Activated CD4-positive, alpha-beta T cell treated with anti-CD3 and anti-CD28 coated beads for 4 hours (primary cell): ENCODE measurements around the gene MAOB.
"Not testable (repeated sequence)": the region's sequence is repeated elsewhere in the genome, so short reads cannot be mapped to it uniquely, and the experiment has no call there.

Source experiments
- DNase-seq, 2 donors: peaks; one replicate each; pipeline ENCODE4 v3.0.0-alpha.2; 2020

Gene MAOB

DNA sequence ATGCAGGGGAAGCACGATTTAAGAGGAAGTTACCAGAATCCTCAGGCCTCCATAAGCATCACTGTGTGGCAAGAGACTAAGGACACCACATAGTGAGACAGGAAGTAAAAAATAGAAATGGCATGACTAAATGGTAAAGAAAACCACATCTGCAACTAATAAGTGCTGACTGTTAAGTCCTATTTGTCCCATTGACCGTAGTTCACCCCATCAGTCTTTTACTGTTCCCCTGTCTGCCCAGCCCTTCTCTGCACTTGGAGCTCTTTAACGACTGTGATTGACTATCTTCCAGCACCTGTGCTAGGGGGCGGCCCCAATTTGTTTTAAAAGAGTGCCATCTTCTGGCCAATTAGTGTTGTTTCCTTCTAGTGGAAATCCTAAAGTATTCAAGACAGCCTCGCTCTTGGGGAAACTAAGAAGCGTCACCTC lies 132.0 kb downstream of the MAOB start:
- peak; percentile 29 to 39 for DNase-seq

GRCh38 chrX:43747476-43747875 lies 134.8 kb downstream of the MAOB start:
- no peak for DNase-seq

DNA sequence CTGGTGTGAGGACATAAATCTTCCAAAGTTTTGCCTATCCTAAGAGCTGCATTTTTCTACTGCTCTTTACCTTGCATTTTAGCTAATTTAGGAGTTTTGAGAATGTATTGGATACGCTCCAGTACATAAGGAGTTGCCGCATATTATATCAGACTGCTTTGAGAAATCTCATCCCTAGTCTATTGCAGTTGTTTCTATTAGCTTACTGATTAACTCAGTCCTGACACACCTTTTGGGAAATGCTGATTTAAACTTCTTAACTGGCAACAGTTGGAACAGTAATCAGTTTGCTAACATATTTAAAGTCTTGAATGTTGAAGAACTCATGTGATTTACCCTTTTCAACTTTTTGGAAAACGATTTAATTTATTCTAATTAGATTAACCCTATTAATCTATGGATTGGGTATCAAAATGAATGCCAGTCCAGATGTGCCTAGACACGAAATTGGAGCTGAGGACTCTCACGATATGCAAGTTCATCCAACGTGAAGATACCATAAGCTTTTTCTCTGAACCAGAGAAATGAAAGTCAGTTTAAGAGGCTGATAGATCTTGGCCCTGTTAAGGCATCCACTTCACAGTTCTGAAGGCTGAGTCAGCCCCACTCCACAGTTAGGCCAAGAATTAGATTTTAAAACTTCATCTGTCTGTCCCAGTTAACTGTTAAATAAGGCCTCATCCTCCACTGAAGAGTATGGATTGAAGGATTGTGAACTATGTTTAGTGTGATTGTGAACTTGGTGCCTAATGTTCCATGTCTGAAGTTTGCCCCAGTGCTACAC lies 136.1 kb downstream of the MAOB start:
- DNase-seq: no peak

DNA sequence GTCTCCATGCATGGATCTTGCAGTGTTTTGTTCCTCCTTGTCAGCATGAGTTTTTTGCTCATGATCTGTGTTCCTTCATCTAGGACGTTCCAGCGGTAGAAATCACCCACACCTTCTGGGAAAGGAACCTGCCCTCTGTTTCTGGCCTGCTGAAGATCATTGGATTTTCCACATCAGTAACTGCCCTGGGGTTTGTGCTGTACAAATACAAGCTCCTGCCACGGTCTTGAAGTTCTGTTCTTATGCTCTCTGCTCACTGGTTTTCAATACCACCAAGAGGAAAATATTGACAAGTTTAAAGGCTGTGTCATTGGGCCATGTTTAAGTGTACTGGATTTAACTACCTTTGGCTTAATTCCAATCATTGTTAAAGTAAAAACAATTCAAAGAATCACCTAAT lies 138.0 kb downstream of the MAOB start:
- DNase-seq: no peak

DNA sequence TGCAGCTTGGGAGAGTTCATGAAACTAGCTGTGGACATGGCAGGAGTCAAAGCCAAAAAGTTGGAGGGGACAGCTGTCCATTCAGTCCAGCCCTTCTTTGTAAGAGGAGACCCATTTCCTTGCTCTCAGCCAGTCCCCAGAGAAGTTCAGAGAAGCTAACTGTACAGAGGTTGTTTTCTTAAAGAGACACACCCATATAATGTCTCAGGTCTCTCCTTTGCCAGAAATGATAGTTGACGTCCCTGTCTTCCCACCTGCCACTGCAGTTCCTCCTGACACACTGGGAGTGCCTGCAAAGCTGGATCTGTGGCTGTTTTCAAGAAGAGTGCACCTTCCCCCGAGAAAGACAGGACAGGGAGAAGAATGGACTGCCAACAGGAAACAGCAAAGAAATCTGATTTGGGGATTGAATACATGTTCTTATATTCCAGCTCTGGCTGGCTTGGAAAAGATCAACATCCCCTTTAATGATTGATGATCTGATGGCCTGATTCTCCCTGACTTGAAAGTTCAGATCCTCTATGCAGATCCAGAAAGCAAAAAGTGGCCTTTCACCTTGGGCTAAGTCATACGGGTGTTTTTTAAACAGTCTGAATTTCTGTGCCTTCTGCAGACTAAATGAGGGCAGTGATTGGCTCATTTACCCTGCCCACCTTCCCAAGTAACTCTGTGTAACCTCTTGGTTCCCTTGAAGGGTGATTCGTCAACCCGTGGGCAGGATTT lies 139.0 kb downstream of the MAOB start:
- no peak for DNase-seq

DNA sequence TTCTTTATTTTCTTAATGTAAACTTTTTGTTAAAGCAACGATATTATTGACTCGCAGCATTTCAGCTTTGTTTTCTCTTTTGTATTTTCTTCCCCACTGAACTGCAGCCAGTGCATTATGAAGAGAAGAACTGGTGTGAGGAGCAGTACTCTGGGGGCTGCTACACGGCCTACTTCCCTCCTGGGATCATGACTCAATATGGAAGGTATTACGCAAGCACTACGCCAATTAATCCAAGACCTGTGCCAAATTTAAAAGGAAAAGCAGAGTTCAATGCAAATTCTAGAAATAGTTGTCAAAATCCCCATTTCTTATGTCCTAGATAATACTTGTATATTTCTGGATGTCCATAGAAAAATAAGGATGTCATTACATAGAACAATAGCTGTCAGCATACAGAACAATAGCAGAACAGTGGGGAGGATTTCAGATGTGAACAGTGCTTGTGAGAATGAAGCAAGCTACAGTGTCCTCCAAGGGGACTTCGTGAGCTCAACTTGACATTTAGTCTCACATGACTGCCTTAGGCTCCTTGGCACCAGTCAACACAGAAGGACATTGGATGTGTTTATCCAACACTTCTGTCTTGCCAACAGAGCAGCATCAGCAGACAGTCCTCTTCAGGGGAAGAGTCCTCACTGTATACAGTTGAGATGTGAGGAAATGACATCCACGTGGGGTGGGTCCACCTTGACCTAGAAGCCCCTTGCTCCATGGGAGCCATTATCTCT lies 140.2 kb downstream of the MAOB start:
- no peak for DNase-seq

DNA sequence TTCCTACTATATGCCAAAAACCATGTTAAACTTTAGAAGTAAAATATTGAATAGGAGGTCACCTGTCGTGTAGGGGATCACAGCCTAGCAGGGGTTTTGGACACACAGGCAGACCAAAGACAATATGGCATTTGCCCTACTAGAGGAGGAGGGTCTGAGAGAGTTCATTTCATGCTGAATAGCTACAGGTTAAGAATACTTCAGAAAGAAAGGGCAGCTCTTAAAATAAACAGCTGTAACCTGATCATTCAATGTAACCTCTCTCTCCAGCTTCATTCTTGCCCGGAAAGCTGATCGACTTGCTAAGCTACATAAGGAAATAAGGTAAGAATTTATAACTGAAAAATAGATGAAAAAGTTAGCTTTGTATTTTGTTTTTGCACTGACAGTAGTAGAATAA lies 146.3 kb downstream of the MAOB start:
- DNase-seq: no peak

DNA sequence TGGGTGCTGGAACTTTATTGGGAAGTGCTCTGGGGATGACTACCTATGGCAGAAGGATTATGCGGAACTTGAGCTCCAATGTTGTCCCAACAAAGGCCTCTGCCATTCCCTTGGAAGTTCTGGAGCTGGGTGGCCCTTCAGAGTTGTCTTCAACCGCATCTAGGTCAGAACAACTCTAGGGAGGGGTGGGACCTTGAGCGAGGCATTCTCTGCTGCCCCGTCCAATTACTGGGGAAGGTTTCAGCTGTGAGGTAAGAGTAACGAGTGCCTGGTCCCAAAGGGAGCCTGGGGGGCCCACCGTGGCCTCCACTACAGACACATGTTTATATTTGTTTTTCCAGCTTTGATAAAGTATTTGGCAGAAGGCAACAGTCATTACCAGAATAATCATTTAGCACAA lies 146.7 kb downstream of the MAOB start:
- no peak for DNase-seq

DNA sequence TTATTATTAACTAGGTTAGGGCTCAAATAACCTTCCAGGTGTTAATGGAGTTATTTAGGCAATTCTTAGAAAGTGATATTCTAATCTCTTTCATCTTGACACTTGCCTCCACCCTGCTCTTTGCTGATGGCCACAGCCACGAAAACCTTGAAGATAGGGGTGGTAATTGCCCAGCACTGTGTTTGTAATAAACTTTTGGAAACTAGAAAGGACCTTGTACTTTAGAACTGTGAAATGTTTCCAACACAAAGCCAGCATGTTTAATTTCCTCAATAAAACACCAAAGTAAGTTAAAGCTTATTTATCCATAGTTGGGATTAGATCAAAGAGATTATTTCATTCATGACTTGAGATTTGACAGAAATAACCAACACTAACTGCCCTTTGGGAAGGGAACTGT lies 147.8 kb downstream of the MAOB start:
- no peak for DNase-seq

GRCh38 chrX:43733699-43734098 lies 148.6 kb downstream of the MAOB start:
- DNase-seq: no peak

- no peak for DNase-seq
Observed at GRCh38 chrX:43731086-43731485, 151.2 kb downstream of the MAOB start.

DNA sequence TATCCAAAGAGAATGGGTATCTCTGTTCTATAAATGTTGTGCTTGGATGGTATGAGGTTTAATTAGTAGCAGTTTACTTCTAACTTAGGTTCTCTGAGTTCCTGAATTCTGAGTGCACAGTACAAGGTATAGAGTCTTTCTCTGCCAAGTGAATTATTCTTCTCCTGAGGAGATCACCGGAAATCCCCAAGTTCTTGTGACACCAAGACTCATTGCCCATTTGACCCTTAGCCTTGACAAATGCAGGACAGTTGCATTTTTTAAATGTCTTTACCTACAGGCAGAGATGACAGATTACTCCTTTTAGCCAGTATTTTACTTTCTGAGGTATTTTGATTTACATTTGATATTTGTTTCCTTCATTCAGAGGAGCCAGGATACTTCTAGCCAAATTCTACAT lies 153.3 kb downstream of the MAOB start:
- no peak for DNase-seq

DNA sequence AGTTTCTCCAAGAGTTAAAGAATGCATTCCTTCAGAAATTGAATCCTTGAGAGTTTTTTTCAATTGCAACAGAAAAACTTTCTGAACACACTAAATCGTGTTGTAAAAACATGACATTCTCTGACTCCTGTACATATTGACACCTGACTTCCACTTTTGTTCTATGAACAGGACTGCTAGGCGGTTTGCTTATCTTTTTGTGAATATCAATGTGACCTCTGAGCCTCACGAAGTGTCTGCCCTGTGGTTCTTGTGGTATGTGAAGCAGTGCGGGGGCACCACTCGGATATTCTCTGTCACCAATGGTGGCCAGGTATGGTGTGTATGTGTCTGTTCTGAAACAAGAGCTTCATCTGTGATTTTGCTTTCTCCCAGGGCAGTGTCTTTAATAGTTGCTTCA lies 154.2 kb downstream of the MAOB start:
- DNase-seq: no peak

DNA sequence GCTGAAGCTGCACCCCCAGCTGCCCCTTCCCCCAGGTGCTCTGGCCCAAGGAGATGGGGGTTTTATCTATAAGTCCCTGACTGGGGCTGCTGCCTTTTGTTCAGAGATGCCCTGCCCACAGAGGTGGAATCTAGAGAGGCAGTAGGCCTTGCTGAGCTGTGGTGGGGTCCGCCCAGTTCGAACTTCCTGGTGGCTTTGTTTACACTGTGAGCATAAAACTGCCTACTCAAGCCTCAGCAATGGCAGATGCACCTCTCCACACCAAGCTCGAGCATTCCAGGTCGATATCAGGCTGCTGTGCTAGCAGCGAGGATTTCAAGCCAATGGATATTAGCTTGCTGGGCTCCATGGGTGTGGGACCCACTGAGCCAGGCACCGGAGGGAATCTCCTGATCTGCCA lies 155.0 kb downstream of the MAOB start:
- not testable (repeated sequence) for DNase-seq

GRCh38 chrX:43725227-43725626 lies 157.0 kb downstream of the MAOB start:
- DNase-seq: not testable (repeated sequence)

DNA sequence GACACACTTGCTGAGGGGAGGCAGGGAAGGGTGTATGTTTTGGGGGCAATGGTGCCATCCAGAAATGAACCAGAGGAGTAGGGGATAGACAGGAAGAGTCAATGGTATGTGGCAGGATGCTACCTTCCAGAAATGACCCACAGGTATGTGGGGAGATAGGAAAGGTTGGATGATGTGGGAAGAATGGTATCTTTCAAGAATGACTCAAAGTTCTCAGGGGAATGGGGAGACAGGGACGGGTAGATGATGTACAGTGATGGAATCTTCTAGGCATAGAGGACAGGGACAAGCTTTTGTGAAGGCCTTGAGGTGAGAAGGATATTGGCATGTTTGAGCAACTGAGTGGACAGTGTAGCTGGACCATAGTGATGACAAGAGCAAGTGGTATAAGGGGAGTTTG lies 161.3 kb downstream of the MAOB start:
- no peak for DNase-seq

GRCh38 chrX:43720082-43720481 lies 162.2 kb downstream of the MAOB start:
- no peak for DNase-seq

DNA sequence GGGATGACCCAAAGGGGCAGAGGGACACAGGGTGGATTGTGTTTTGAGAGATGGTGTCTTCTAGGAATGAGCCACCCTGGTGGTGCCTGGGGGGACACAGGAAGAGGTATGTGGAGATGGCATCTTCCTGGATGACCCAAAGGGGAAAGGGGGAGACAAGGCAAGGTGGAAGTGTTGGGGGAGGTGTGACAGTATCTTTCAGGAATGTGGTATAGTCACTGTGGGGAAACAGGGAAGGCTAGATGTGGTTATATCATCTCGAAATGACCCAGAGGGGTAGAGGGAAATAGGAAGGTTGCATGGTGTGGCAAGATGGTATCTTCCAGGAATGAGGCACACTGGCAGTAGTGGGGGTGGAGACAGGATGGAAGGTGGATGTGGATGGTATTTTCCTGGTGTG lies 163.3 kb downstream of the MAOB start:
- DNase-seq: no peak

- DNase-seq: no peak
Observed at GRCh38 chrX:43718546-43718945, 163.7 kb downstream of the MAOB start.

DNA sequence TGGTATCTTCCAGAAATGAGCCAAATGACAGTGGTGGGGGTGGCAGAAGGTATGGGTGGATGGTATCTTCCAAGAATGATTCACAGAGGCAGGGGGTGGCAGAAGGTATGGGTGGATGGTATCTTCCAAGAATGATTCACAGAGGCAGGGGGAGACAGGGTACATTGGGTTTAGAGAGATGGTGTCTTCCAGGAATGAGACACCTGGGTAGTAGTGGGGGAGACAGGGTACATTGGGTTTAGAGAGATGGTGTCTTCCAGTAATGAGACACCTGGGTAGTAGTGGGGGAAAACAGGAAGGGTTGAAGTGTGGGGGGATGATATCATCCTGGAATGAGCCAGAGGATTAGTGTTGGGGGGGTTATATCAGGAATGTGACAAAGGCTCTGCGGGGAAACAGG lies 164.2 kb downstream of the MAOB start:
- DNase-seq: no peak

- DNase-seq: no peak
Observed at GRCh38 chrX:43717161-43717560, 165.1 kb downstream of the MAOB start.

DNA sequence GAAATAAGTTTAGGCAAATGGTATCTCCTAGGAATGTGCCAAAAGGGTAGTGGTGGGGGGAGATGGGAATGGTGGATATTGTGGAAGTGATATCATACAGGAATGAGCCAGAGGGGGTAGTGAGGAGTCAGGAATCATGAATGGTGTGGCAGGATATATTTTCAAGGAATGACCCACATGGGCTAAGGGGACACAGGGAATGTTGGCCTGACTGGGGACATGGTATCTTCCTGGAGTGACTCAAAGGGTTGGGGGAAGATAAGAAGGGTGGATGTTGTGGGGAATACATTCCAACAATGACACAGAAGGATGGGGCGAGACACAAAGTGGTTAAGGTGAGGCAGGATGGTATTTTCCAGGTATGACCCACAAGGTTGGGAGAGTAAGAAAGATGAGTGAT lies 165.6 kb downstream of the MAOB start:
- DNase-seq: no peak
